ENCODE data around the gene CDY1.
"Not testable (repeated sequence)": the region's sequence is repeated elsewhere in the genome, so short reads cannot be mapped to it uniquely, and the experiment has no call there.

Gene CDY1, protein sequence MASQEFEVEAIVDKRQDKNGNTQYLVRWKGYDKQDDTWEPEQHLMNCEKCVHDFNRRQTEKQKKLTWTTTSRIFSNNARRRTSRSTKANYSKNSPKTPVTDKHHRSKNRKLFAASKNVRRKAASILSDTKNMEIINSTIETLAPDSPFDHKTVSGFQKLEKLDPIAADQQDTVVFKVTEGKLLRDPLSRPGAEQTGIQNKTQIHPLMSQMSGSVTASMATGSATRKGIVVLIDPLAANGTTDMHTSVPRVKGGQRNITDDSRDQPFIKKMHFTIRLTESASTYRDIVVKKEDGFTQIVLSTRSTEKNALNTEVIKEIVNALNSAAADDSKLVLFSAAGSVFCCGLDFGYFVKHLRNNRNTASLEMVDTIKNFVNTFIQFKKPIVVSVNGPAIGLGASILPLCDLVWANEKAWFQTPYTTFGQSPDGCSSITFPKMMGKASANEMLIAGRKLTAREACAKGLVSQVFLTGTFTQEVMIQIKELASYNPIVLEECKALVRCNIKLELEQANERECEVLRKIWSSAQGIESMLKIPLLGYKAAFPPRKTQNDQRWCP

GRCh38 chrY:25621817-25622216 is at the start of gene CDY1:
CDY1 (plus strand) TSS chrY:25622117; CDS start chrY:25622443, 326 bp downstream.
- in situ Hi-C loops (cut with HindIII; ENCODE audit: low sequenced_read_pairs); H3K4me3 ChIP-seq (ENCODE audit: low read depth, low read length); DNase-seq (ENCODE audit: low read depth, low spot score): not testable (repeated sequence)

- in situ Hi-C loops (cut with HindIII; ENCODE audit: low sequenced_read_pairs); H3K4me3 ChIP-seq (ENCODE audit: low read depth, low read length); DNase-seq (ENCODE audit: low read depth, low spot score): not testable (repeated sequence)
Measured at GRCh38 chrY:25593336-25593735, 28.6 kb upstream of the CDY1 start.

DNA sequence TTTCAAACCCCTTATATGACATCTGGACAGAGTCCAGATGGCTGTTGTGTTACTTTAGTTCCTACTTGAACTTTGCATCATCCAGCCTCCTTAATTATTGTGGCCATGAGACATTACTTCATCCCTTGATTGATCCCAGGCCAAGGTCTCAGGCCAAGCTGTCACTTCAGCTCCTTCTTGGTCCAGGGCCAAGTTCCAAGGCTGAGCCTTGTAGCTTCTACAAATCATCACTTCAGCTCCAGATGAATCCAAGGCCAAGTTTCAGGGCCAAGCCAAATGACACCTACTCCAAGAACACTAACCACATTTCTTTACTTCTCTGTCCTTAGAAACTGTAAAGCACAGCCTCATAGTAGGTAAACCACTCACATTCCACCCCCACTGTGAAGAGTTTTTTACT is 1.7 kb upstream of the CDY1 start:
- DNase-seq (ENCODE audit: low read depth, low spot score); H3K4me3 ChIP-seq (ENCODE audit: low read depth, low read length); in situ Hi-C loops (cut with HindIII; ENCODE audit: low sequenced_read_pairs): not testable (repeated sequence)

DNA sequence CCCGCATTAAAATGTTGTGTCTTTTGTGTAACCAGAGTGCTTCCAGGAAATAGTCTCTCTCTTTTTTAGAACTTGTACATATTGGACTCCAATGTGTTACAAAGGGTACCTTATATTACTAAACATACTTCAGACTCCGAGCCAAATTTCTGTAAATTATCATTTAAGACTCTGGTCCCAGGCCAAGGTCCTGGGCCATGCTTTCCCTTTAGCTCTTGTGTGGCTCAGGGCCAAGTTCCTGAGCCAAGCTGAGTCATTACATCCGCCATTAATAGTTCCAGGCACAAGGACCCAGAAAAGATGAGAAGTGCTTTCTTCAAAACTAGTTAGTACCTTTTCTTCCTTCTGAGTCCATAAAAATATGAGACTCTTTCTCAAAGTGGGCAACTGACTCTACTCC is 4.6 kb downstream of the CDY1 start:
- in situ Hi-C loops (cut with HindIII; ENCODE audit: low sequenced_read_pairs); DNase-seq (ENCODE audit: low read depth, low spot score): not testable (repeated sequence)

GRCh38 chrY:25630383-25631112 is 8.6 kb downstream of the CDY1 start:
- in situ Hi-C loops (cut with HindIII; ENCODE audit: low sequenced_read_pairs); DNase-seq (ENCODE audit: low read depth, low spot score); H3K4me3 ChIP-seq (ENCODE audit: low read depth, low read length): not testable (repeated sequence)

More for the DNA sequence above, 4.6 kb downstream of the CDY1 start:
- not testable (repeated sequence) for H3K4me3 ChIP-seq (ENCODE audit: low read depth, low read length)

GRCh38 chrY:25639852-25640251 is 17.9 kb downstream of the CDY1 start:
- H3K4me3 ChIP-seq (ENCODE audit: low read depth, low read length); DNase-seq (ENCODE audit: low read depth, low spot score); in situ Hi-C loops (cut with HindIII; ENCODE audit: low sequenced_read_pairs): not testable (repeated sequence)

DNA sequence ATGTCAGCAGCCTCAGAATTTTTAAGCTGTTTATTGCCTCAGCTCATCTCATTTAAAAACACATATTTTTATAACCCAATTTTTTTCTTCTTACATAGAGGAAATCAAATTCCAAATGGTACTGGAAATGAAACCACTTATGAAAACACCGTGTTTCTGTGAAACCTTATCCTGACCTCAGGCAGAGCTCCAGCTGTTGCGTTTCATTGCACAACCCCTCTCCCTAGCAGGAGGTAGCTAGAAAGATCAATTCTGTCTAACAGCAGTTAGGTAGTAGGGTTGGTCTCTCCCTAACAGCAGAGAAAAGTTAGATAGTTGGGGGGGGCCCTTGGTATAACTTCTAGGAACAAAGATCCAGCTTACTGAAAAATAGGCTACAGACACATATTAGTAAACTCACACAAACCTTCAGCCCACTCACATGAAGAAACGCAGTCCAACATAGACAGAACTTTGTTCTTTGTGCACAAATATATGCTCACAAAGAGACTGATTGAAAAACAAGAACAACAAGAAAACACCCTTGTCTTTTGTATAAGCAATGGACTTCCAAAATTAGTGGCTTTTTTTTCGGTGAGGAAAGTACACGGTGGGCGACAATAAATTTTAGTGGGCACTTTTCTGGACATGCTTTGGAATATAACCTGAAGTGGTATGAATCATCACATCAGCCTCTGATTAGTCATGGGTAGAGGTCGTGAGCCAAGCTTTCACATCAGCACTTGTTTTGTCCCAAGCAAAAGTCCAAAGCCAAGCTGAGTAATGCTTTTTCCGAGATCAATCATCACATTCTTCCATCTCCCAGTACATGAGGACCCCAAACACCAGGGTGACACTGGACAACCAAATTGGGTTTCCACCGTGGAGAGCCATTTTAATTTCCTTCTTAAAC is 21.4 kb downstream of the CDY1 start:
- DNase-seq (ENCODE audit: low read depth, low spot score); H3K4me3 ChIP-seq (ENCODE audit: low read depth, low read length); in situ Hi-C loops (cut with HindIII; ENCODE audit: low sequenced_read_pairs): not testable (repeated sequence)
